Hematopoietic multipotent progenitor cell treated with erythropoietin and hydrocortisone succinate and interleukin-3 and kit ligand, for 6 days (in vitro differentiated cells): ENCODE results near the gene STAP2.
A peak's percentile ranks its signal among the peaks of the same experiment; 100 is the strongest.
"Not testable (repeated sequence)": the region's sequence is repeated elsewhere in the genome, so short reads cannot be mapped to it uniquely, and the experiment has no call there.

Experiments used
- DNase-seq: peaks from one replicate; pipeline ENCODE4 v3.0.0-alpha.2; 2015

STAP2 gene

GRCh38 chr19:4295972-4296771, 42.5 kb downstream of the STAP2 start:
- DNase-seq: peak; percentile 52

DNA sequence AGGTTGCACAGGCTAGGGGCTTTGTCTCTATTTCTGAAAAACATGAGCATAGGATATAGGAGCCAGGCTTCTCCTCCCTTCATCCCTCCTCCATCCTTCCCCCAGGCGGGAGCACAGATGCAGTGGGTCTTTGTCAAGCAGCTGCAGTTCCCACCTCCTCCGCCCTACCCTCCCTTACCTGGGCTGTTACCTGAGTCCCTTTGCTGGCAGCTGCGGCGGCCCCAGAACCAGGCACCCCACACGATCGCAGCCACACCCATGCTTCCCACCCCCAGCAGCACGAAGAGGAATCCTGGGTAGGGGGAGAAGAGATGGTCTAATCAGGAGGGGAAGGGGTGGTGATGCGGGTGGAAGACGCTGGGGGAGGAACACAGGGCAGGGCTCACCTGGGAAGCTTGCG, 44.2 kb downstream of the STAP2 start:
- no peak for DNase-seq

GRCh38 chr19:4292515-4292914, 46.1 kb downstream of the STAP2 start:
- DNase-seq: no peak

GRCh38 chr19:4291184-4291732, 47.4 kb downstream of the STAP2 start:
- no peak for DNase-seq

DNA sequence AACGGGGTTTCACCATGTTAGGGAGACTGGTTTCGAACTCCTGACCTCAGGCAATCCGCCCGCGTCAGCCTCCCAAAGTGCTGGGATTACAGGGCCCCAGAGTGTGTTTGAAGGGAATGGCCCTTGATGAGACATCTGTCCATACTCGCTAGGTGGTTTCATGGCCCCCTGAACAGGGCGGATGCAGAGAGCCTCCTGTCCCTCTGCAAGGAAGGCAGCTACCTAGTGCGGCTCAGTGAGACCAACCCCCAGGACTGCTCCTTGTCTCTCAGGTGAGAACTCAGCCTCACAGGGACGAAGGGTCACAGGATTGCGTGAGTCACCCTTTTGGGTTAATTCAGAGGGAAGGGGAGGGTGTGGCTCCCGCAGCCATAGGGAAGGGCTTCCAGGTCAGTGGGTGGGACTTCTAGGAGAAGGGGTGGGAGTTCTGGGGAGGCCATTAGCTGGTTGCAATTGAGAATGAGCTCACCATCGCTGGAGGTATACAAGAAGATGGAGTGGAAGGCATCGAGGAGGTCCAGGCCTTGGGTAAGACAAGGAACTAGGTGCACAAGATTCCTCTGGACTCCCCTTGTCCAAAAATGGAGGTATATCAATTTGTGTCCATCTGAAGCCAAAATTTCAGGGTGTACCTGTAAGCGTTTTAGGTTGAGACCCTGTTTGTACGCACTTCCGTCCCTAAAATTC, 50.4 kb downstream of the STAP2 start:
- no peak for DNase-seq

GRCh38 chr19:4286141-4286540, 52.5 kb downstream of the STAP2 start:
- not testable (repeated sequence) for DNase-seq

DNA sequence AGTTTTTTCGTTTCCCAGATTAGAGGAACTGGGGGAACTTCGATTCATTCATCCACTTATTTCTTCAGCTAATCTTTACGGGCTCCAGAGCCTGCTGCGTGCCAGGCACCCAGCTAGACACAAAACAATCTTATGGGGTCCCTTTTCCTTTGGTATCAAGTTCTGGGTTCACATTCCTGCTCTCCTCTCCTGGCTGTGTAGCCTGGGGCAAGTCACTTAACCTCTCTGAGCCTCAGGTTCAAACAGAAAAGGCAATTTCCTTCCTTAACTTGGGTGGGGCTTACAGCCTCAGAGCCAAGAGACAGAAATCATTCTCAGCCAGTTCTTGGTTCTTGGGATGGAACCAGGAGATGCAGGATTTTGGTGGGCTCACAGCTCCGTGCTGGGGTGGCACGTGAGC, 53.7 kb downstream of the STAP2 start:
- no peak for DNase-seq

- DNase-seq: peak; percentile 57
Measured at GRCh38 chr19:4284176-4284958, 54.3 kb downstream of the STAP2 start.

DNA sequence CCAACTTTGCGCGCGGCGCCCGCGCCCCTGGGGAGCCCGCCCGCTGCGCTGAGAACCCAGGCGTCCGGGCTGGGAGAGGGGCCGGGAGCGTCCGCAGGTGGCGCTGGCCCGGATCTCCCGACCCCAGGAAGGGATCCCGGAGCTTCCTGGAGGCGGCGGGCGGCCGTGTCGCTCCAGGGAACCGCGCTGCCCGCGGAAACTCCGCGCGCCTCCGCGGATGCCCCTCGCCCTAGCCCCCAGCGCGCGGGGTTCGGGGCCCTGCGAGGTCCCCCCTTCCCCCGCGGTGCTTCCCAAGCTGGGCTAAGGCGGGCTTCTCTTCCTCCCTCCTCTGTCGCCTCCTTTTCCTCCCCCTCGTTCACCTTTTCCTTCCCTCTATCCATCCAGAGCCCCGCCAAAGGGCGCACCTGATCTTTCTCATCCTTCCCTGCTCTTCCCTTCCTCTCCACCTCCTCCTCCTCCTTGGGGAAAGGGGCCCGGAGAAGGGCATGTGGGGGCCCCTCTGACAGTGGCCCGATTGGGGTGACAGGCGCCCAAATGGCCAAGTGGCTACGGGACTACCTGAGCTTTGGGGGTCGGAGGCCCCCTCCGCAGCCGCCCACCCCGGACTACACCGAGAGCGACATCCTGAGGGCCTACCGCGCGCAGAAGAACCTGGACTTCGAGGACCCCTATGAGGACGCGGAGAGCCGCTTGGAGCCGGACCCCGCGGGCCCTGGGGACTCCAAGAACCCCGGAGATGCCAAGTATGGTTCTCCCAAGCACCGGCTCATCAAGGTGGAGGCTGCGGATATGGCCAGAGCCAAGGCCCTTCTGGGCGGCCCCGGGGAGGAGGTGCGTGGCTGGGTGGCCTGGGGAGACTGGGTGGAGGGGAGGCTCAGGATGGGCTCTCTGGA, 58.9 kb downstream of the STAP2 start:
- DNase-seq: no peak

DNA sequence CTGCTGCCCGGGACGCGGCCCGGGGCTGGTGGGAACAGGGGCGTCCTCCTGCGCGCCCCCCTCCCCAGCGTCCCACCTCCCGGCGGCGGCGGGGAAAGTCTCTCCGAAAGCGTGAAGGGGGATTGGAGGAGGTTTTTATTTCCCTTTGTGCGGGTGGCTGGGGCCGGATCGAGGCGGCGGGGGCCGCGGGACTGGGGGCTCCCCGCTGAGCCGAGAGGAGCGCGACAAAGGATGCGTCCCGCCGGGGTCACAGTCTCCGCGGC, 59.4 kb downstream of the STAP2 start:
- no peak for DNase-seq

DNA sequence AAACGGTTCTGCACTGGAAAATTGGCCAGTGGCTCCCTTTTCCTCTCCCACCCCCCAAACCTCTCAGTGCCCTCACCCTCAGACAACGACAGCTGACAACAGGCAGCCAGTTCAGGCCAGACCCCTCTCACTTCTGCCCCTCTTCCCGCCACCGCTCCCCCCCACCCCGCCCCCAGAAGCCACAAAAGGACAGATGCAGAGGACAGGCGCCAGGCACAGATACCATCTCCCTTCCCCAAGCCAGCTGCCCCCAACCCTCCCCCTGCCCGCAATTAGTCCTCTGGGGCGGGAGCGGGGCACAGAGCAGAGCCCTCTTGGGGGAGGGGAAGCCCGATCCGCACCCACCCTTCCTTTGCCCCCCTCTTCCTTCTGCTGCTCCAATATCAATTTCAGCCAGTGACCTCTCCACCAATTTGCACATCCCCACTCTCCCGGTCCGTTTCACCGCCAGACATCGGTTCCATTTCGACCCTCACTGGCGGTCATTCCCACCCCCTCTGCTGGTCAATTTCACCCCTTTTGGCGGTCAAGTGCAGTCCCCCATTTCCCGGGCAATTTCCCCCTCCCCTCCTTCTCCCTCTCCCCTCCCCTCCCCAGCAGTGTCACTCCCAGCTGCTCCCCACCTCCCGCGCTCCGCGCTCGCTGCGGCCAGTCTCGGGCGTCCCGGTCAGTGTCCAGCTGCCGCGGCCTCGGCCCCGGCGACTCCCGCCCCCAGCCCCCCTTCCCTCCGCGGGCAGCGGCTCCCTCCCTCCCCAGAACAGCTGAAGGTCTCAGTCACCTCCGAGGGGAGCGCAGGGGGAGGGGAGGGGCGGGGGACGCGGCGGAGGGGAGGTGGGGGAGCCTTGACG, 60.0 kb downstream of the STAP2 start, which contains the start of gene SHD:
TSS of gene SHD (plus strand) at position 848 of the 848 bp plus-strand sequence. CDS start 798 bp downstream, outside the sequence.
- no peak for DNase-seq

DNA sequence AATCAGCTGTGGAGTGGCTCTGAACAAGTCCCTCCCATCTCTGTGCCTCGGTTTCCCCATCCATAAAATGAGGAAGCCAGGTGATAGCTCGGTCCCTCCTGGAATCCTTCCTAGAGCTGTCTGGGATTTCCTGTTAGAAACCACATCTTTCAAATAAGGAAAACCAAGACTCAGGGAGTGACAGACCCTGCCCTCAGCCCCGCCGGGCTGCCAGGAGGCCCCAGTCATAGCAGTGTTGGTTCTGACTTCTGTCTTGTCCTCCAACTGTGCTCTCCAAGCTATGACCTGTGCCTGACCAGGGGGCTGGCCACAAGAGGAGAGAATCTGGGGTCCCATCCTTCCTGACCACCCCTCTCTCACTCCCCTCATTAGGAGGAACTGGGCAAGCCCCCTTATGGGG, 60.6 kb downstream of the STAP2 start:
- DNase-seq: no peak

DNA sequence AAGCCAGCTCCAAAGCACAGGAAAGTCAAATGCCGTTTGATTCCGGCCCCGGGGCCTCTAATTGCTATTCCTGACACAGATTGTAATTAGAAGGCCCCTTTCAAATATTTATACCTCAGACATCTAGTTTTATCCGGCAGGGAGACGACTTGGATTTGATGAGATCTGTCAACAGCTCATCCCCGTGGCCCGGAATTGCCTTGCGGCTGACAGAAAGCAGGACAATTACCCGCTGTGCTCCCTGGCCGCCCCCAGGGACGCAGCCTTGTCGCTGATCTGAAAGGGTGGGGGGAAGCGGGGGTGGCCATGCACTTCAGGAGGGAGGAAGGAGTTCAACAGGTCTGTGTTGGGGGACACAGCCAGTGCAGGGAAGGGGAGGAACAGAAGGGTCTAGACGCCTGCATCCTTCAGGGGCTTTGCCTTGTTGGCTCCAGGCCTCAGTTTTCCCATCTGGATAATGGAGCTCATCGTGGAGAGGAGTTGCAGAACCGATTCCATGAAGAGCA, 61.4 kb downstream of the STAP2 start:
- no peak for DNase-seq

DNA sequence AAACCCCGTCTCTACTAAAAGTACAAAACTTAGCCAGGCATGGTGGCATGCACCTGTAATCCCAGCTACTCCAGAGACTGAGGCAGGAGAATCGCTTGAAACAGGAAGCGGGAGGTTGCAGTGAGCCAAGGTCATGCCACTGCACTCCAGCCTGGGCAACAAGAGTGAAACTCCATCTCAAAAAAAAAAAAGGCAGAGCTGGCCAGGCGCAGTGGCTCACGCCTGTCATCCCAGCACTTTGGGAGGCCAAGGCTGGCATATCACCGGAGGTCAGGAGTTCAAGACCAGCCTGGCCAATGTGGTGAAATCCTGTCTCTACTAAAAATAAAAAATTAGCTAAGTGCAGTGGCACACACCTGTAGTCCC, 64.3 kb downstream of the STAP2 start:
- DNase-seq: not testable (repeated sequence)
